ENCODE results near the gene ZBTB2.
"Not testable (repeated sequence)": the region's sequence is repeated elsewhere in the genome, so short reads cannot be mapped to it uniquely, and the experiment has no call there.

Gene ZBTB2

GRCh38 chr6:151317103-151317994, 74.0 kb downstream of the ZBTB2 start:
- Histone ChIP-seq H3K27ac (peak overlapping the region; percentile 58), H3K4me3 (ENCODE audit: low read depth, low read length) (no peak overlapping the region), H3K36me3 (replicated peaks) (peaks cover 9% of the 10 kb centered on the region), H3K27me3 (replicated peaks) (no peaks in the 10 kb centered on the region)
- TF ChIP-seq CTCF (IDR thresholded peaks at IDR 0.05; ENCODE audit: low read depth, low read length, missing control alignments): no peak
- in situ Hi-C loops (cut with HindIII; ENCODE audit: low pct_ligation_motif_present, low sequenced_read_pairs): no loop called here
- peak; percentile 69 for DNase-seq

- DNase-seq; H3K4me3 ChIP-seq (ENCODE audit: low read depth, low read length); H3K27ac ChIP-seq; in situ Hi-C loops (cut with HindIII; ENCODE audit: low pct_ligation_motif_present, low sequenced_read_pairs); H3K27me3 ChIP-seq (replicated peaks): not testable (repeated sequence)
- H3K36me3 ChIP-seq (replicated peaks): peaks cover 21% of the 10 kb centered on the region
These were observed 75.7 kb downstream of the ZBTB2 start for GRCh38 chr6:151315661-151316060.

All from brain microvascular endothelial cell (primary cell).